Kidney (tissue), 14 donors: ENCODE measurements around the gene SOAT1. TPM values are rescaled to one million over a fixed set of nuclear protein-coding genes. Genes with fewer than 3 reads are reported as not detected.
"Not testable (repeated sequence)": the region's sequence is repeated elsewhere in the genome, so short reads cannot be mapped to it uniquely, and the experiment has no call there.

Experiments used
- DNase-seq, 5 donors: peaks; one replicate each; pipeline ENCODE4 v3.0.0-alpha.2; 2013 to 2020
- FAIRE-seq: peaks from 2 replicates; lab custom pipeline; 2012; peaks lifted over from hg19 to GRCh38; lab: Jason Lieb, UNC
- H3K27ac ChIP-seq, 2 donors: one replicate each; pipeline ENCODE4 v1.7.0; 2013; ENCODE audit warnings: low read depth in 2 of 2, low read length in 2 of 2, inconsistent platforms in 1 of 2
- H3K27me3 ChIP-seq: one replicate; pipeline ENCODE4 v1.7.1; 2013; ENCODE audit warnings: low read length, inconsistent platforms; ENCODE audit not compliant: control insufficient read depth, insufficient read depth
- H3K36me3 ChIP-seq, 3 donors: one replicate each; pipeline versions ENCODE4 v1.7.0 to v1.7.1; 2013; ENCODE audit warnings: low read length in 3 of 3, control low read depth in 1 of 3, inconsistent platforms in 1 of 3; ENCODE audit not compliant: insufficient read depth in 3 of 3, control insufficient read depth in 2 of 3
- H3K4me1 ChIP-seq, 3 donors: one replicate each; pipeline versions ENCODE4 v1.7.0 to v1.7.1; 2013; ENCODE audit warnings: low read length in 3 of 3, inconsistent platforms in 1 of 3, low read depth in 1 of 3; ENCODE audit not compliant: control insufficient read depth in 2 of 3, insufficient read depth in 2 of 3
- H3K4me3 ChIP-seq, 3 donors: one replicate each; pipeline versions ENCODE4 v1.7.0 to v1.8.1; 2013; ENCODE audit warnings: low read length in 3 of 3, control low read depth in 1 of 3, inconsistent platforms in 1 of 3
- H3K9ac ChIP-seq, 3 donors: one replicate each; pipeline versions ENCODE4 v1.7.0 to v1.7.1; 2013; ENCODE audit warnings: low read length in 3 of 3, control low read depth in 1 of 3, inconsistent platforms in 1 of 3
- H3K9me3 ChIP-seq, 3 donors: one replicate each; pipeline versions ENCODE4 v1.7.0 to v1.7.1; 2013; ENCODE audit warnings: low read length in 3 of 3, control low read depth in 1 of 3, inconsistent platforms in 1 of 3; ENCODE audit not compliant: control insufficient read depth in 2 of 3, insufficient read depth in 1 of 3
- CTCF ChIP-seq: IDR thresholded peaks from 3 replicates; pipeline ENCODE4 v1.5.1; 2012; ENCODE audit warnings: mild to moderate bottlenecking, moderate library complexity, borderline replicate concordance; ENCODE audit not compliant: insufficient read depth; ENCODE audit errors: extremely low read depth
- intact Hi-C: fragments of 100-400 bp; cut with DNase I; formaldehyde crosslinking; loops from one replicate; pipeline ENCODE4 v1.11.1; 2022
- polyA plus RNA-seq: library from polyadenylated mRNA; stranded (reverse); fragments of 350-450 nt; fragmentation: Illumina TruSeq; extraction: RNeasy Lipid Tissue Mini Kit (QIAGEN cat#74804); gene quantifications from one replicate; pipeline ENCODE4 v1.2.3, GENCODE V29; 2014; ENCODE audit warnings: low read depth, low replicate concordance; ENCODE audit not compliant: insufficient read depth
- total RNA-seq: library from RNA; stranded (reverse); fragmentation: NEBNext Ultra II Directional; extraction: Animal tissue kit (Norgen Biotek cat#: 25700); gene quantifications from one replicate; pipeline ENCODE4 v1.2.1, GENCODE V29; 2021
- donor health status: control.
- donor health status: control.
- donor health status: control.
- donor health status: control.
- donor health status: control.
- donor health status: DM: yes; HTN: yes; CAD: no.
- donor health status: Normal renal cell carcinoma (clear cell type).

SOAT1 gene
- total and polyA plus RNA-seq, 2 donors from 2014 or later = 6.8 to 58.1 TPM

GRCh38 chr1:179351281-179351680, 57.7 kb downstream of the SOAT1 start:
- peaks cover 0 to 18% (median 17%) of the 10 kb centered on the region in 3 donors for H3K36me3 ChIP-seq
- no peak overlapping the region for H3K27ac ChIP-seq
- FAIRE-seq = no peak
- intact Hi-C loops = no loop called here
- H3K4me1 ChIP-seq = no peaks in the 10 kb centered on the region
- no peaks in the 10 kb centered on the region for H3K9me3 ChIP-seq
- H3K9ac ChIP-seq = no peak overlapping the region
- H3K4me3 ChIP-seq = no peak overlapping the region
- DNase-seq = no peak
- TF ChIP-seq CTCF = no peak
- H3K27me3 ChIP-seq = no peaks in the 10 kb centered on the region

GRCh38 chr1:179352236-179352635, 58.6 kb downstream of the SOAT1 start:
- intact Hi-C loops = no loop called here
- Histone ChIP-seq H3K4me3 (no peak overlapping the region), H3K36me3 (peaks cover 0 to 17% (median 14%) of the 10 kb centered on the region in 3 donors), H3K27ac (no peak overlapping the region), H3K4me1 (no peaks in the 10 kb centered on the region), H3K9me3 (no peaks in the 10 kb centered on the region), H3K27me3 (no peaks in the 10 kb centered on the region), H3K9ac (no peak overlapping the region)
- TF ChIP-seq CTCF = no peak
- no peak for FAIRE-seq
- no peak for DNase-seq

- H3K4me3 ChIP-seq = no peak overlapping the region
- H3K27me3 ChIP-seq = no peaks in the 10 kb centered on the region
- intact Hi-C loops = no loop called here
- H3K9ac ChIP-seq = no peak overlapping the region
- no peak overlapping the region for H3K27ac ChIP-seq
- no peaks in the 10 kb centered on the region for H3K4me1 ChIP-seq
- DNase-seq (no peak), FAIRE-seq (no peak)
- no peak for TF ChIP-seq CTCF
- H3K36me3 ChIP-seq = peaks cover 0 to 14% (median 8%) of the 10 kb centered on the region in 3 donors
- no peaks in the 10 kb centered on the region for H3K9me3 ChIP-seq
Measured at GRCh38 chr1:179353546-179353945, 59.9 kb downstream of the SOAT1 start.

- H3K4me3 ChIP-seq, H3K27ac ChIP-seq, H3K9me3 ChIP-seq, FAIRE-seq, H3K4me1 ChIP-seq, H3K27me3 ChIP-seq, H3K36me3 ChIP-seq, DNase-seq, H3K9ac ChIP-seq: not testable (repeated sequence)
- intact Hi-C loops = loop anchor here (10.0 kb wide), 1 partner anchor 267 kb away; no protein-coding TSS in a partner anchor
Measured at GRCh38 chr1:179361631-179362030, 68.0 kb downstream of the SOAT1 start.
